NK-92 (cell line): ENCODE results near the gene CRP.
"Not testable (repeated sequence)": the region's sequence is repeated elsewhere in the genome, so short reads cannot be mapped to it uniquely, and the experiment has no call there.

Experiments used
- DNase-seq: peaks from one replicate; lab custom pipeline; 2025; ENCODE audit not compliant: unreplicated experiment; lab: John Stamatoyannopoulos, UW

The CRP gene

GRCh38 chr1:159700312-159700711 lies 14.1 kb downstream of the CRP start:
- no peak for DNase-seq

DNA sequence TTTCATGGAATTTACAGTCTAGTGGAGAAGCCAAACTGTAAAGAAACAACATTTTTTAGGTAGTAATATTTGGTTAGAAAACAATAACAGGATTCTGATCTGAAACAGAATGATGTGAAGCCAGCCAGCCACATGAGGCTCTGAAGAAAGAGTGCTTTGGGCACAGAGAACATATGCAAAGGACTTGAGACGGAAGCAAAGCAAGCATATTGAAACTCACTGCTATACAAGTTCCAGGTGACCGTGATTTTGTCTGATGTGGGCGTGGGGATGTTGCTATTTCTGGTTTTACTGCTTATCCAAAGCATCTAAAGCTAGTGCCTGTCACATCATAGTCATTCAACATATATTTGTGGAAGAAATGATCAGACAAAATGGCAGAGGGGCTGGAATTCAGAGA lies 14.7 kb downstream of the CRP start:
- no peak for DNase-seq

DNA sequence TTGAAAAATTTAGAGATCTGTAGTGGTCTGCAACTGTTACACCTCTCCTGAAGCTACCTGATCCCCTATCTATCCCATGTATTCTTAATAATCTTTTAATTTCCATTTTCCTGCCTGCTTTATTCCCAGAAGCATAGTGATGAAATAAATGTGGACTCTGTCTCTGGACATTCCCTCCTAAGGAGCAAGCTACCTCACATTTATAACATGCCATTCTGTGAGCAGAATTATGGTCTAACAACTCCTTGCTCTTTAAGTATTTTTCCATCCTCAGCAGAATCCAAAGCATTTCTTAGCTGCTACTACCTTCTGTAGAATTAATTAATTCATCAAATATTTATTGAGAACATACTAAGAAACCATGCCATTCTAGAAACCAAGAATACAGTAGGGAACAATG lies 15.1 kb downstream of the CRP start:
- no peak for DNase-seq

DNA sequence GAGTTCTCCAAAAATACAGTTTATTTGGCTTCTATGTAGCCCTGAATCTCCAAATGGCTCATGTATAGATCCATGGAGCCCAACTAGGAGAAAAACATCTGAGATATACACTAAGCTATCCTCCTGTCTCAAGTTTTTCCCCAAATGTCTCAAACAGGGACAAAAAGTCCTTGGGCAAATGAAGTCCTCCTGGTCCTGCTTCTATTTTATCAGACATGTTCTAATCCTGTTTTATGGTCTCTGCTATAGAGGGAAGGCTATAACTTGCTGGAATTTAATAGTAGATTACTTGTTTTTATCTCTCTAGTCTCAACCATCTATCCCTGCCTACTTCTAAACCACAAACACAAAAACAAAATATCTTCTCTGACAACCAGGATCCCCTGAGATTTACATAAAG lies 26.9 kb downstream of the CRP start:
- no peak for DNase-seq

DNA sequence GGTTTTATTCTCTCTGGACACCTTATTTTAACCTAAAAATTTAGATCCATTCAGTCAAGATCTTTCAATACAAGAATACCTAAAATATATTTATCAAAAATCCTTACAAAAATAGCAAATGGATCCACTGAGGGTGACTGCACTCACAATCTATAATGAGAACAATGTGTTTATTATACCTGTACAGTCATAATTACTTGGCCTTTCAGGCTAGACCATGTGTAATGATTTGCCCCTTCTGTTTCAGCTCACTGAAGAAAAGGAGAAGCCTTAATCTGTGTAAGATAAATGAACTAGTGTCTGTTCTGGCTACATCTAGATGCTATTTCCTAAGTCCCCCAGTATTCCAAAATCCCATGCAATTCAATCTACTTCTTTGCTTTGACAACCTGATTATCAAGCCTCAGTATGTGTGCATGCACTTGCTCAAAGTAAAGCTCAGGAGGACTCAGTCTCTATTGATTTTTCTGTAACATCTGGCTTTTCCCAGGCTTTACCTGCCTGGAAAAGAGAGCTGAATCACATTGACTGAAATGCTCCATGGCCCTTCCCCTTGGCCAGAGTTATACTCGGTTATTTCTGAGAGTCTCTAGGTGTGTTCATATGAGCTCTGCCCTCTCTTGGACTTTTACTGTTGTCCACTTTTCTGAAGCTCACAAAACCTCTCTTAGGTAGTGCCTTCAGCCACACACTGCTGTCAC lies 27.6 kb downstream of the CRP start:
- no peak for DNase-seq

DNA sequence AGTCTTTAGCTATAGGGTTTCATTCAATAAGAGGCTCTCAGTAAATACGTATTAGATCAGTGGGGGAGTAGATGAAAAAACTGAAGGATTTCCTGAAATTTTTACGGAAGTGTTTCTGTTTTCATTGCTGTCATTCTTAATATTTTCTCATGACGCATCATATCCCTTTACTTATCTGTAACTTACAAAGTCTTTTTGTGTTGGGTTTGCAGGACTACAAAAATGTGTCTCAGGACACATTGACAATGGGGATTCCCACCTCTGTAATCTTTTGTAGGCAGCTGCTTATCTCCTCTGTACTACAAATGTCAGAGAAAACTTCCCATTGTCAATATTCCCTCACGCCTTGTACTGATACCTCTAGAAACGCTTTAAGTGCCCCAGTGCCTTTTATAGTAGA lies 35.5 kb downstream of the CRP start:
- no peak for DNase-seq

DNA sequence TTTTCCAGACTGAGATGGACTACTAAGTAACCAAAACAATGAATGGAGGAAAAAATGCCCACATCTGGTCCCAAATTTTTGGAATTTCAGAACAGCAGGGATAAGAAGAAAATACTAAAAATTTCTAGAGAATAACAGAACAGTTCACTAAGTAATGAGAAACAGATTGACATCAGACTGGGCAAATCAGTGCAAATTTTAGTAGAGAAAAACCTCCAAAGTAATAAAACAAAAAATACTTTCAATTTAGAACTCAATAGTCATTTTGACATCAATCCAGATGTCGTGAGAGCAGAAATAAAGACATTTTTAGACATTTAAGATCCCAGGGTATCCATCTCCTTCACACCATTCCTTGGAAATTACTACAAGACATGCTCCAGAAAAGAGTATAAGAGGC lies 39.3 kb downstream of the CRP start:
- no peak for DNase-seq

DNA sequence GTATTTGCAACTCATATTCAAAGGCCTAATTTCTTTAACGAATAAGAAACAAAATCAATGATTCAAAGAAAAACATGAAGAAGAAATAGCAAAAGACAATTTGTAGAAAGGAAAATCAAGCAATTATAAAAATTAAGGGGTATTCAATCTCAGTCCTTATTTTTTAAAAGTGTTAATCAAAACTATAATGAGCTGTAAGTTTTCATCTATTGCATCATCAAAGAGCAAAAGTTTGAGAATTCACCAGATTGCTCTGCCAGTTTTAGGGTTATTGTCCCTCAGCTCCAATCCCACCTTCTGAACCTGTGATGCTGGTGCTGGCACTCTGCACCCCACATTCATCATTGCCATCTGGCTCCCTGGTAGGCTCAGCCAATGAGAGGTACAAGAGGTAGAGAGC lies 42.0 kb downstream of the CRP start:
- DNase-seq: not testable (repeated sequence)

DNA sequence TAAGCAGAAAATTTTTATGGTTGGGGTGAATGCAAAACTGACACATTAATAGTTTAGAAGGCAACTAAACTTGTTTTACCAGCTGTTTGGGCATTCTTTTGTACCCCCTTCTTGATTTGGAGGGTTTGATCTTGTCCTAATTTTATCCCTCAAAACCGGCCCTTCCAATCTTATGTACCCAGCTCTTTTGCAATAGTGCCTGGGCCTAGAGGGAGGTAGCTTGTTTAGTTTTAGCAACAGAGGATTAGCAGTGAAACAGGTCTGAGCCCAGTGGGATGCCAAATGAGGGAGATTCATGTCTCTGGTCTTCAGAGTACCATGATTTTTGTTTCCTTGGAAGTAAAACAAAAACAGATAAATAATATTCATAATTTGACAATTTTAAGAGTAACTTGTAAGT lies 45.1 kb downstream of the CRP start:
- DNase-seq: no peak

DNA sequence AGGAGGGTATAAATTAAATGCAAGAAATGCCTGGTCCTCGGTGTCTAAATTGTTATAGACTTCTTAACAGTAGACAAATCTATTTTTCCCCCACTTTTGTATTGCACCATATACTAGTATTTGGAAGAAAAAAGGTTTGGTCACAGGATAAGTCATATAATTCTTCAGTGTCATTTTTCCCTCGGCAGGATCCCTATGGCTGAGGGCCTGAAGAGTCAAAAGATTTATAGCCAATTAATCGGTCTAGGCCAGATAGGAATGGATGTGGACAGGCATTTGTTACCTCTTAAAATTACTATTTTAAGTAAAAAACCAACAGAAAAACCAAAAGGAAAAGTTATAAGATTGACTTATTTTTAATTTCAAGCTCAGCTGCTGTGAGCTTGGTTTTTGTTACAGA lies 45.6 kb downstream of the CRP start:
- DNase-seq: no peak

GRCh38 chr1:159664247-159664646 lies 50.1 kb downstream of the CRP start:
- no peak for DNase-seq

GRCh38 chr1:159663552-159663951 lies 50.8 kb downstream of the CRP start:
- DNase-seq: no peak
